Breast epithelium (tissue), 4 donors: Measurements from ENCODE around the gene AXL. TPM values are rescaled to one million over a fixed set of nuclear protein-coding genes. Genes with fewer than 3 reads are reported as not detected.

Experiments used
- DNase-seq, 2 donors: peaks; one replicate each; pipeline ENCODE4 v3.0.0-alpha.2; 2019; ENCODE audit warnings: low spot score in 2 of 2
- H3K27ac ChIP-seq, 2 donors: fragments of 200-600 bp; sonication (generic) in 1 of 2; one replicate each; pipeline ENCODE4 v1.5.1; 2016 to 2019; ENCODE audit warnings: mild to moderate bottlenecking in 1 of 2
- H3K27me3 ChIP-seq, 2 donors: fragments of 200-600 bp; sonication (generic) in 1 of 2; one replicate each; pipeline versions ENCODE4 v1.5.1 to v1.6.0; 2017 to 2019; ENCODE audit warnings: control low read depth in 1 of 2, mild to moderate bottlenecking in 1 of 2
- H3K36me3 ChIP-seq: fragments of 200-600 bp; one replicate; pipeline ENCODE4 v1.5.1; 2019
- H3K4me1 ChIP-seq, 2 donors: fragments of 200-600 bp; sonication (generic); one replicate each; pipeline ENCODE4 v1.5.1; 2016 to 2019; ENCODE audit warnings: control low read depth in 1 of 2
- H3K4me3 ChIP-seq, 3 donors: fragments of 200-600 bp; sonication (generic); 1 replicate in 2 of 3; 2 replicates in 1 of 3; pipeline ENCODE4 v1.5.1; 2016 to 2019; ENCODE audit warnings: mild to moderate bottlenecking in 3 of 3, moderate library complexity in 2 of 3
- H3K9me3 ChIP-seq, 2 donors: fragments of 200-600 bp; sonication (generic) in 1 of 2; one replicate each; pipeline ENCODE4 v1.5.1; 2016 to 2019; ENCODE audit warnings: control low read depth in 1 of 2
- POLR2A ChIP-seq: fragments of 450-650 bp; IDR thresholded peaks from one replicate; pipeline ENCODE4 v1.6.1; 2016; ENCODE audit warnings: antibody characterized with exemption, mild to moderate bottlenecking, moderate library complexity
- POLR2AphosphoS5 ChIP-seq, 3 donors: sonication (generic); formaldehyde crosslinking; IDR thresholded peaks; one replicate each; pipeline ENCODE4 v1.6.1; 2017; ENCODE audit warnings: antibody characterized with exemption in 3 of 3
- intact Hi-C: fragments of 100-400 bp; cut with DNase I; formaldehyde crosslinking; loops from one replicate; pipeline ENCODE4 v1.15.1; 2023; ENCODE audit warnings: low total_unique reads
- total RNA-seq, 3 donors: library from RNA; depleted of rRNA; stranded (reverse); fragments of >200 nt; gene quantifications; one replicate each; pipeline ENCODE4 v1.1.0, GENCODE V29; 2016
- TF ChIP-seq, protein P1 (sequence below), 3 donors: fragments of 450-650 bp; IDR thresholded peaks; one replicate each; pipeline ENCODE4 v1.5.1; 2016 to 2017; ENCODE audit warnings: antibody characterized with exemption in 3 of 3, mild to moderate bottlenecking in 3 of 3, moderate library complexity in 3 of 3

The AXL gene
- total RNA-seq, 3 donors from 2014 or later, result 29.0 to 89.8 (median 36.4) TPM

DNA sequence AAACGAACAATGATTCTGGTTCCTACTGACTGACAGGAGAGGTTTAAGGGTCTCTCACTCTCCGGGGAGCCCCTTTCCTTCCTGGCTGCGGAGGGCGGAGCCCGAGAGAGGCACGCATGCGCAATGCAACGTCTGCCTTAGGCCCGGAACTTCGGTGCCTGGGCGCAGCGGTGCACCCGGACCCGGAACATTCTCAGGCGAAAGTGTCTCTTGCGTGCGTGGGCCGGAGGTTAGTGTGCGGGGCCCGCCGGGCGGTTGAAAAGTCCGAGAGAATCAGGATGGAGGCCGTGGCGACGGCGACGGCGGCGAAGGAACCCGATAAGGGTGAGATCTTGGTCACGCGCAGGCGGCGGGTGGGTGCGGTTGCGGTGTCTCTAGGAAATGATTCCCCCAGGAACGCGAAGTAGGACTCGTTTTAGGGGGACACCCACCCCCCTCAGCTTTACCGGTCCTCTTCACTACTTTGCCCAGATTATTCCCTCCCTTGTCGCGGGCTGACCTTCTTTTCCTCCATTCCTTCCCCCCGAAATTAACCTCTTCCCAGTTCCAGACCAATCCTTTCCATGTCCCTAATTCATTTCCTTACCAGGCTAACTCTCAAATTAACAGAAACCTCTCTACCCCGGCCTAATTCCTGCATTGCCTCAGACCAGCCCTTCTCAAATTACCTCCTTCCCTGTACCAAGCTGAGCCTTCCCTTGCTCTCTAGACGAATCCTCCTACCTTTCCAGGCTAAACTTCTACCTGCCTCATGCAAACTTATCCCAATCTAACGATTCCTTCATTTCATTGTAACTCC, 91.2 kb downstream of the AXL start, which contains the start of gene CCDC97:
TSS of gene CCDC97 (plus strand) at position 140 of the 799 bp plus-strand sequence. CDS start at position 279, 139 bp downstream.
- TF ChIP-seq POLR2A, result peak; percentile 47
- peak; percentile 82 to 93 (median 87) for TF ChIP-seq POLR2AphosphoS5 (IDR thresholded peaks at IDR 0.05)
- TF ChIP-seq, protein P1, sequence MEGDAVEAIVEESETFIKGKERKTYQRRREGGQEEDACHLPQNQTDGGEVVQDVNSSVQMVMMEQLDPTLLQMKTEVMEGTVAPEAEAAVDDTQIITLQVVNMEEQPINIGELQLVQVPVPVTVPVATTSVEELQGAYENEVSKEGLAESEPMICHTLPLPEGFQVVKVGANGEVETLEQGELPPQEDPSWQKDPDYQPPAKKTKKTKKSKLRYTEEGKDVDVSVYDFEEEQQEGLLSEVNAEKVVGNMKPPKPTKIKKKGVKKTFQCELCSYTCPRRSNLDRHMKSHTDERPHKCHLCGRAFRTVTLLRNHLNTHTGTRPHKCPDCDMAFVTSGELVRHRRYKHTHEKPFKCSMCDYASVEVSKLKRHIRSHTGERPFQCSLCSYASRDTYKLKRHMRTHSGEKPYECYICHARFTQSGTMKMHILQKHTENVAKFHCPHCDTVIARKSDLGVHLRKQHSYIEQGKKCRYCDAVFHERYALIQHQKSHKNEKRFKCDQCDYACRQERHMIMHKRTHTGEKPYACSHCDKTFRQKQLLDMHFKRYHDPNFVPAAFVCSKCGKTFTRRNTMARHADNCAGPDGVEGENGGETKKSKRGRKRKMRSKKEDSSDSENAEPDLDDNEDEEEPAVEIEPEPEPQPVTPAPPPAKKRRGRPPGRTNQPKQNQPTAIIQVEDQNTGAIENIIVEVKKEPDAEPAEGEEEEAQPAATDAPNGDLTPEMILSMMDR (IDR thresholded peaks at IDR 0.05), result no peak
- H3K4me1 ChIP-seq, result peaks cover 3 to 18% of the 10 kb centered on the region in 2 donors
- H3K27me3 ChIP-seq, result no peaks in the 10 kb centered on the region
- peak within 1 kb of the TSS; percentile 96 to 98 for H3K27ac ChIP-seq
- intact Hi-C loops, result no loop called here
- peak; percentile 71 to 82 for DNase-seq
- H3K9me3 ChIP-seq, result no peaks in the 10 kb centered on the region
- H3K36me3 ChIP-seq, result peaks cover 9% of the 10 kb centered on the region
- H3K4me3 ChIP-seq, result peak within 1 kb of the TSS; percentile 74 to 94 (median 79)

DNA sequence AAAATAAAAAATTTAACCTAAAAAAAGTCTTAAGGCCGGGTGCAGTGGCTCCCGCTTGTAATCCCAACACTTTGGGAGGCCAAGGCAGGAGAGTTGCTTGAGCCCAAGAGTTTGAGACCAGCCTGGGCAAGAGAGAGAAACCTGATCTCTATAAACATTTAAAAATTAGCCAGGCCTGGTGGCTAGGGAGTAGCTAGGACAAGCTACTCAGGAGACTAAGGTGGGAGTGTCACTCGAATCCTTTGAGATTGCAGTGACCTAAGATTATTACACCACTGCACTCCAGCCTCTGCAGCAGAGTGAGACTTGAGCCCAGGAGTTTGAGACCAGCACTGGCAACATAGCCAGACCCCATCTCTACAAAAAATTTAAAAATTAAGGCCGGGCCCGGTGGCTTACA, 92.0 kb downstream of the AXL start:
- Histone ChIP-seq H3K9me3 (no peaks in the 10 kb centered on the region), H3K27me3 (no peaks in the 10 kb centered on the region), H3K4me1 (peaks cover 3 to 18% of the 10 kb centered on the region in 2 donors), H3K27ac (peak overlapping the region in 1 of 2 donors; percentile 96), H3K4me3 (peak overlapping the region; percentile 74 to 94 (median 79)), H3K36me3 (peaks cover under 1% of the 10 kb centered on the region)
- DNase-seq, result no peak
- intact Hi-C loops, result no loop called here
- TF ChIP-seq, protein P1 (IDR thresholded peaks at IDR 0.05), result no peak
- no peak for TF ChIP-seq POLR2A
- no peak for TF ChIP-seq POLR2AphosphoS5 (IDR thresholded peaks at IDR 0.05)

Other genes starting within 250 kb of the AXL start
- gene CYP2B6, start 227.9 kb upstream of the AXL start, total RNA-seq, result not detected
- gene CYP2A13, start 130.8 kb upstream of the AXL start, total RNA-seq, result not detected
- not detected for gene CYP2F1, start 104.8 kb upstream of the AXL start, total RNA-seq
- 1 to 10 TPM in 2 of 3 donors, under 1 TPM in 1; 0.80 to 2.0 (median 2.0) TPM for gene CYP2S1, start 26.0 kb upstream of the AXL start, total RNA-seq
- 100 to 1,000 TPM; 116 to 146 (median 125) TPM for gene HNRNPUL1, start 45.1 kb downstream of the AXL start, total RNA-seq
- gene CCDC97, start 90.9 kb downstream of the AXL start, total RNA-seq, result 10 to 100 TPM; 15.4 to 15.7 (median 15.4) TPM
- 10 to 100 TPM; 12.0 to 21.4 (median 13.4) TPM for gene TGFB1, start 134.7 kb downstream of the AXL start, total RNA-seq
- 1 to 10 TPM; 4.0 to 7.3 (median 4.3) TPM for gene B9D2, start 144.9 kb downstream of the AXL start, total RNA-seq
- gene TMEM91, start 157.3 kb downstream of the AXL start, total RNA-seq, result 10 to 100 TPM; 15.7 to 29.2 (median 17.0) TPM
- gene EXOSC5, start 178.1 kb downstream of the AXL start, total RNA-seq, result 10 to 100 TPM; 18.2 to 20.6 (median 18.7) TPM
- gene BCKDHA, start 178.6 kb downstream of the AXL start, total RNA-seq, result 10 to 100 TPM; 40.3 to 54.6 (median 53.1) TPM
- gene B3GNT8, start 208.2 kb downstream of the AXL start, total RNA-seq, result 1 to 10 TPM; 2.6 to 3.0 (median 2.9) TPM
- gene DMAC2, start 220.7 kb downstream of the AXL start, total RNA-seq, result 10 to 100 TPM; 24.8 to 41.3 (median 31.6) TPM
- gene ERICH4, start 223.9 kb downstream of the AXL start, total RNA-seq, result not detected